NCI-H2029 treated with DMSO at 0.1 percent for 48 hours (cell line): ENCODE results near the gene THAP12.
A peak's percentile ranks its signal among the peaks of the same experiment; 100 is the strongest.
"Not testable (repeated sequence)": the region's sequence is repeated elsewhere in the genome, so short reads cannot be mapped to it uniquely, and the experiment has no call there.

Experiments used
- DNase-seq: peaks from one replicate; lab custom pipeline; 2025; lab: John Stamatoyannopoulos, UW

The THAP12 gene

GRCh38 chr11:76323804-76324203 lies 57.1 kb downstream of the THAP12 start:
- DNase-seq, result no peak

- not testable (repeated sequence) for DNase-seq
Measured at GRCh38 chr11:76323375-76323774, 57.6 kb downstream of the THAP12 start.

- no peak for DNase-seq
Measured at GRCh38 chr11:76322942-76323341, 58.0 kb downstream of the THAP12 start.

GRCh38 chr11:76322540-76322939 lies 58.4 kb downstream of the THAP12 start:
- DNase-seq, result no peak

- DNase-seq, result no peak
Measured at GRCh38 chr11:76321820-76322524, 59.0 kb downstream of the THAP12 start.

- DNase-seq, result no peak
Measured at GRCh38 chr11:76321340-76321739, 59.6 kb downstream of the THAP12 start.

- DNase-seq, result no peak
Measured at GRCh38 chr11:76320929-76321328, 60.0 kb downstream of the THAP12 start.

GRCh38 chr11:76319798-76320197 lies 61.1 kb downstream of the THAP12 start:
- not testable (repeated sequence) for DNase-seq

- peak; percentile 62 for DNase-seq
Measured at GRCh38 chr11:76318744-76319384, 62.1 kb downstream of the THAP12 start.

- no peak for DNase-seq
Measured at GRCh38 chr11:76317296-76317695, 63.6 kb downstream of the THAP12 start.

- no peak for DNase-seq
Measured at GRCh38 chr11:76316726-76317125, 64.2 kb downstream of the THAP12 start.

GRCh38 chr11:76315182-76315853 lies 65.6 kb downstream of the THAP12 start:
- DNase-seq, result no peak

- no peak for DNase-seq
Measured at GRCh38 chr11:76314741-76315090, 66.2 kb downstream of the THAP12 start.

GRCh38 chr11:76313913-76314740 lies 66.8 kb downstream of the THAP12 start:
- DNase-seq, result no peak

GRCh38 chr11:76313271-76313670 lies 67.7 kb downstream of the THAP12 start:
- no peak for DNase-seq

- peak; percentile 13 for DNase-seq
Measured at GRCh38 chr11:76310832-76311595, 69.9 kb downstream of the THAP12 start.

GRCh38 chr11:76307978-76308747 lies 72.8 kb downstream of the THAP12 start:
- DNase-seq, result no peak

- DNase-seq, result no peak
Measured at GRCh38 chr11:76307396-76307795, 73.5 kb downstream of the THAP12 start.

GRCh38 chr11:76303399-76303798 lies 77.5 kb downstream of the THAP12 start:
- no peak for DNase-seq

- DNase-seq, result no peak
Measured at GRCh38 chr11:76302996-76303395, 77.9 kb downstream of the THAP12 start.
